Measurements from ENCODE around the gene INSL3. TPM values are rescaled to one million over a fixed set of nuclear protein-coding genes. Genes with fewer than 3 reads are reported as not detected.

Gene INSL3
- total RNA-seq, 2 donors from 2014 or later = not detected

DNA sequence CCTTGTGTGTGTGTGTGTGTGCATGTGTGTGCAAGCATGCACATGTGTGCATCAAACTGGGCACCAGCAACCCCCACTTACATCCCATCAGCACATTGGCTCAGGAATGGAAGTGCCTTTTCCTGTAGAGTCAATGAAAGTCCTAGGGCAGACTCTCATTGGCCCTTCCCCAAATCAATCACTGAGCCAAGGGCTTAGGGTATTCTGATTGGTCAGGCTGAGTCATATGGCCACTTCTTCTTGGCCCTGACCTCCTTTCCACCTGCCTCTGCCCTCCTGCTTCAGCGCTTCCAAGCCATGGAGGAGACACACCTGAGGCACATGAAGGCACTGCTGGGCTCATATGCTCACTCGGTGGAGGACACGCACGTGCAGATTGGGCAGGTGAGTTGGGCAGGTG, 49.1 kb downstream of the INSL3 start:
- intact Hi-C loops (cut with DNase I) = no loop called here
- DNase-seq = no peak
- no peak for ATAC-seq

DNA sequence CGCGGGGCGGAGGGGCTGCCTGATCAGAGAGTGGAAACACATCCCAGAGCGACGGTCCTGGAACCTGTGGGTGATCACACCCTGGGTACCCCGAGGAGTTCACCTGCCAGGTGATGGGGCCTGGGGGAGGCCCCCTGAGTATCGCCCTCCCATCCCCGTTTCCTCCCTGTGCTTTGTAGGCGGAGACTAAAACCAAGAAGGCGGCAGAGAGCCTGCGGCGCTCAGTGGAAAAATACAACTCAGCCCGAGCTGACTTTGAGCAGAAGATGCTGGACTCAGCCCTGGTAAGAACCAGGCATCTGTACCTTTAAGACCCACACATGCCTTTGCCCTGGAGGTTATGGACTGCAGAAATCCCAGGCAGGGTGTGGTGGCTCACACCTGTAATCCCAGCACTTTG, 50.7 kb downstream of the INSL3 start:
- DNase-seq = no peak
- intact Hi-C loops (cut with DNase I) = no loop called here
- ATAC-seq = no peak

GRCh38 chr19:17767559-17767958, 53.8 kb downstream of the INSL3 start:
- DNase-seq (no peak), ATAC-seq (no peak)
- intact Hi-C loops (cut with DNase I) = loop anchor here in 1 of 2 donors (2.0 to 5.0 kb wide), 2 partner anchors 63 to 230 kb away; no protein-coding TSS in a partner anchor

GRCh38 chr19:17766543-17767131, 54.7 kb downstream of the INSL3 start:
- DNase-seq = peak; percentile 87
- intact Hi-C loops (cut with DNase I) = loop anchor here in 1 of 2 donors (2.0 to 5.0 kb wide), 2 partner anchors 62 to 229 kb away; no protein-coding TSS in a partner anchor
- ATAC-seq = peak; percentile 88

Other genes starting within 250 kb of the INSL3 start
- gene UNC13A, start 133.2 kb downstream of the INSL3 start, total RNA-seq = under 1 TPM; 0.03 to 0.16 TPM
- gene MAP1S, start 102.0 kb downstream of the INSL3 start, total RNA-seq = 10 to 100 TPM; 33.6 to 40.8 TPM
- 1 to 10 TPM; 1.5 to 1.8 TPM for gene FCHO1, start 70.0 kb downstream of the INSL3 start, total RNA-seq
- under 1 TPM in 1 of 2 donors, not detected in 1; 0.18 TPM for gene B3GNT3, start 26.4 kb downstream of the INSL3 start, total RNA-seq
- gene JAK3, start 26.5 kb upstream of the INSL3 start, total RNA-seq = 1 to 10 TPM; 4.2 to 7.0 TPM
- gene RPL18A, start 38.4 kb upstream of the INSL3 start, total RNA-seq = 1,000 to 10,000 TPM; 1,009 to 1,051 TPM
- gene SLC5A5, start 50.4 kb upstream of the INSL3 start, total RNA-seq = not detected
- 10 to 100 TPM; 74.5 to 86.8 TPM for gene CCDC124, start 111.5 kb upstream of the INSL3 start, total RNA-seq
- 1 to 10 TPM; 1.7 to 1.8 TPM for gene KCNN1, start 145.6 kb upstream of the INSL3 start, total RNA-seq
- gene ARRDC2, start 186.7 kb upstream of the INSL3 start, total RNA-seq = 10 to 100 TPM; 14.8 to 21.6 TPM